HUES48 (cell line): ENCODE measurements around the gene MCOLN1.
A peak's percentile ranks its signal among the peaks of the same experiment; 100 is the strongest.

Experiments used
- H3K27ac ChIP-seq: one replicate; pipeline ENCODE4 v1.7.0; 2013; ENCODE audit warnings: low read depth, low read length, inconsistent platforms
- H3K27me3 ChIP-seq: 2 replicates; pipeline ENCODE4 v1.6.1; 2013; ENCODE audit warnings: mild to moderate bottlenecking, low read length; ENCODE audit not compliant: control insufficient read depth, insufficient read depth
- H3K36me3 ChIP-seq: 2 replicates; pipeline ENCODE4 v1.6.1; 2013; ENCODE audit warnings: low read length; ENCODE audit not compliant: control insufficient read depth, insufficient read depth
- H3K4me1 ChIP-seq: 2 replicates; pipeline ENCODE4 v1.6.1; 2013; ENCODE audit warnings: mild to moderate bottlenecking, low read length; ENCODE audit not compliant: control insufficient read depth, insufficient read depth
- H3K4me3 ChIP-seq: 2 replicates; pipeline ENCODE4 v1.5.1; 2013; ENCODE audit warnings: mild to moderate bottlenecking, low read depth, low read length
- H3K9ac ChIP-seq: 2 replicates; pipeline ENCODE4 v1.6.1; 2013; ENCODE audit warnings: mild to moderate bottlenecking, low read depth, low read length, moderate library complexity
- H3K9me3 ChIP-seq: 2 replicates; pipeline ENCODE4 v1.6.1; 2013; ENCODE audit warnings: low read length; ENCODE audit not compliant: control insufficient read depth, insufficient read depth

The MCOLN1 gene

GRCh38 chr19:7528192-7528519, 5.7 kb downstream of the MCOLN1 start:
- no peak overlapping the region for H3K4me3 ChIP-seq
- no peak overlapping the region for H3K27ac ChIP-seq
- no peaks in the 10 kb centered on the region; the same call in 1 of the 2 replicates for H3K27me3 ChIP-seq
- no peaks in the 10 kb centered on the region for H3K9me3 ChIP-seq
- H3K9ac ChIP-seq: no peak overlapping the region
- peaks cover 27% of the 10 kb centered on the region for H3K36me3 ChIP-seq
- peaks cover 2% of the 10 kb centered on the region; the same call in 1 of the 2 replicates for H3K4me1 ChIP-seq

DNA sequence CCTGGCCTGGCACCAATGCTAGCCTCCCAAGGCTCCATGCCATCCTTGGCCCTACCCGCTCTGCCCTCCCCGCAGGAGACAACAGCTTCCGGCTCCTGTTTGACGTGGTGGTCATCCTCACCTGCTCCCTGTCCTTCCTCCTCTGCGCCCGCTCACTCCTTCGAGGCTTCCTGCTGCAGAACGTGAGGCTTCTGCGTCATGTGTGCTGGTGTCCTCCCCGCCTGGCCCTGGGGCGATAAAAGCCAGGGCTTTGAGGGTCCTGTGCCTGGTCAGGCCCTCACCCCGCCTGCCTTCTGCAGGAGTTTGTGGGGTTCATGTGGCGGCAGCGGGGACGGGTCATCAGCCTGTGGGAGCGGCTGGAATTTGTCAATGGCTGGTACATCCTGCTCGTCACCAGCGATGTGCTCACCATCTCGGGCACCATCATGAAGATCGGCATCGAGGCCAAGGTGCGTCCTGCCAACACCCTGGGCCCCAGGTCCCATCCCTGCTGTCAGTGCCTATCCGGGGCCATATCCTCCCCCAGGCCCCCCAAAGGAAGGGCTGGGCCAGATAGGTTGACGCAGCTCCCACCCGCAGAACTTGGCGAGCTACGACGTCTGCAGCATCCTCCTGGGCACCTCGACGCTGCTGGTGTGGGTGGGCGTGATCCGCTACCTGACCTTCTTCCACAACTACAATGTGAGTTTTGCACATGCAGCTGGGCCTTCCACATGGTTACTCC, 6.3 kb downstream of the MCOLN1 start:
- Histone ChIP-seq H3K27ac (no peak overlapping the region), H3K9ac (no peak overlapping the region), H3K9me3 (no peaks in the 10 kb centered on the region), H3K4me1 (no peaks in the 10 kb centered on the region), H3K27me3 (no peaks in the 10 kb centered on the region), H3K36me3 (peaks cover 27% of the 10 kb centered on the region), H3K4me3 (no peak overlapping the region)

- no peaks in the 10 kb centered on the region for H3K27me3 ChIP-seq
- H3K9me3 ChIP-seq: no peaks in the 10 kb centered on the region
- no peak overlapping the region for H3K4me3 ChIP-seq
- H3K27ac ChIP-seq: no peak overlapping the region
- peaks cover 27% of the 10 kb centered on the region for H3K36me3 ChIP-seq
- H3K9ac ChIP-seq: no peak overlapping the region
- H3K4me1 ChIP-seq: no peaks in the 10 kb centered on the region
These were observed 6.8 kb downstream of the MCOLN1 start for GRCh38 chr19:7529246-7529600.

DNA sequence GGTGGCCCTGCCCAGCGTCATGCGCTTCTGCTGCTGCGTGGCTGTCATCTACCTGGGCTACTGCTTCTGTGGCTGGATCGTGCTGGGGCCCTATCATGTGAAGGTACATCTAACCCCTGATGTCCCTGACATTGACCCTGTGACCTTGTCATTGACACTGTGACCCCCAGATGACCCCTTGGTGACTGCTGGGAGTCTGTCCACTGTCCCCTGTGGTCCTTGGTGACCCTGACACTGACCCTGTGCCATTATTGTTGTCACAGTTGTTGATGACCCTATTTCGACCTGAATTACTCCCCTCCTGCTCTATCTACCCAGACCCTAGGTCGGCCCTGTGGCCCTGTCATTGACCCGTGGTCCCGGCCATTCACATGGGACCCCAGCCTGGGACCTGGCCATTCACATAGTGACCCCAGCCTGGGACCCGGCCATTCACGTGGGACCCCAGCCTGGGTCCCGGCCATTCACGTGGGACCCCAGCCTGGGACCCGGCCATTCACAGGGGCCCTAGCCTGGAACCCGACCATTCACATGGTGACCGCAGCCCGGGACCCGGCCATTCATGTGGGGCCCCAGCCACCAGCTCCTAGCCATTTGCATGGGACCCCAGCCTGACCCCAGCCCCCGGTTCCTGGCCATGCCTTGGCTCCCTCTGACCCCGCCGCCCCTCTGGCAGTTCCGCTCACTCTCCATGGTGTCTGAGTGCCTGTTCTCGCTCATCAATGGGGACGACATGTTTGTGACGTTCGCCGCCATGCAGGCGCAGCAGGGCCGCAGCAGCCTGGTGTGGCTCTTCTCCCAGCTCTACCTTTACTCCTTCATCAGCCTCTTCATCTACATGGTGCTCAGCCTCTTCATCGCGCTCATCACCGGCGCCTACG, 7.4 kb downstream of the MCOLN1 start:
- Histone ChIP-seq H3K4me1 (no peaks in the 10 kb centered on the region), H3K27me3 (no peaks in the 10 kb centered on the region), H3K9ac (no peak overlapping the region), H3K9me3 (no peaks in the 10 kb centered on the region), H3K36me3 (peaks cover 27% of the 10 kb centered on the region), H3K27ac (no peak overlapping the region), H3K4me3 (no peak overlapping the region)

DNA sequence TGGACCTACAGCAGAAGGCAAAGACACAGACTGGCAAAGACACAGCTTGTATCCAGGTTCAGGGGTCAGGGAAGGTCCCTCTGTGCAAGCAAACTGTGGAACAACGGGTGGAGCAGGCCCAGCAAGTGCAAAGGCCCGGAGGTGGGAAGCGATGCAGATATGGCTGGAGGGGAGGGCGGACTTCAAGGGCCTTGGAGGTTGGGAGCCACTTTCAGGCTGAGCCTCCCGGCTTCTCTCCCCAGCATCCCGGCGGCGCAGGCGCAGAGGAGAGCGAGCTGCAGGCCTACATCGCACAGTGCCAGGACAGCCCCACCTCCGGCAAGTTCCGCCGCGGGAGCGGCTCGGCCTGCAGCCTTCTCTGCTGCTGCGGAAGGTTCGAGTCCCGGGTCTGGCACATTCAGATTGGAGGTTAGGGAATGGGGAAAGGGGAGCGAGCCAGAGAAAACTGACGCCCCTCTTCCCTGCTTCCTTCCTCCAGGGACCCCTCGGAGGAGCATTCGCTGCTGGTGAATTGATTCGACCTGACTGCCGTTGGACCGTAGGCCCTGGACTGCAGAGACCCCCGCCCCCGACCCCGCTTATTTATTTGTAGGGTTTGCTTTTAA, 11.0 kb downstream of the MCOLN1 start:
- Histone ChIP-seq H3K9me3 (no peaks in the 10 kb centered on the region), H3K27ac (peak overlapping the region; percentile 85), H3K4me3 (peak overlapping the region; percentile 87), H3K9ac (peak overlapping the region; percentile 55), H3K36me3 (peaks cover 26% of the 10 kb centered on the region), H3K4me1 (no peaks in the 10 kb centered on the region), H3K27me3 (no peaks in the 10 kb centered on the region)

GRCh38 chr19:7533925-7534480, 11.6 kb downstream of the MCOLN1 start:
- H3K4me1 ChIP-seq: no peaks in the 10 kb centered on the region
- peak overlapping the region; percentile 85 for H3K27ac ChIP-seq
- H3K27me3 ChIP-seq: no peaks in the 10 kb centered on the region
- no peaks in the 10 kb centered on the region for H3K9me3 ChIP-seq
- H3K4me3 ChIP-seq: peak overlapping the region; percentile 87
- H3K9ac ChIP-seq: peak overlapping the region; percentile 55
- H3K36me3 ChIP-seq: peaks cover 26% of the 10 kb centered on the region

DNA sequence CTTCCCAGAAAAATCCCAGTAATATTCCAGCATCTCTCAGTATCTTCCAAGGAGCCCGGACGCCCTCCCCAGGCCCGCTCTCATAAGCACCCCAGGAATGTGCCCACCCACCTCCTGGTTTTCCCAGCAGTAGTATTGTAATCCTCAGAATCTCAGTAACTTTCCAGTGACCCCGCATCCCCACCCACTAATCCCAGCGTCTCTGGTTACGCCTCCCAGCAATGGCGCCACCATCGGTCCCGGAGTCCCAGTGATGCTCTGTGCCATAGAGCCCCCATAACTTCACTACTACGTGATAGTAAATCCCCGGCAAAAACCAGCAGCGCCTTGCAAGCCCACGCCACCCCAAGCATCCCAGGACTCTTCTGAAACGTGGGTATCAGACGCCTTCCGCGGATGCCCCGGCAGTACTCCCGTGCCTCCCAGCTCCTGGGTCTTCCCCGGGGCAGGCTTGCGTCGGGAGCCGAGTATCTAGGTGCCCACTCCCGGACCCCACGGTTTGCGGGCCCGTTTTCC, 12.2 kb downstream of the MCOLN1 start:
- Histone ChIP-seq H3K9ac (peak overlapping the region; percentile 30), H3K9me3 (no peaks in the 10 kb centered on the region), H3K36me3 (peaks cover 22% of the 10 kb centered on the region), H3K4me1 (no peaks in the 10 kb centered on the region), H3K27ac (peak overlapping the region; percentile 85), H3K4me3 (peak overlapping the region; percentile 87), H3K27me3 (no peaks in the 10 kb centered on the region)

GRCh38 chr19:7535047-7535997, 12.9 kb downstream of the MCOLN1 start, which contains the start of gene PNPLA6:
Gene PNPLA6 (plus strand): TSS chr19:7535717. CDS start chr19:7535789, 72 bp downstream.
- Histone ChIP-seq H3K9ac (peak within 1 kb of the TSS; percentile 56), H3K4me1 (no peaks in the 10 kb centered on the region), H3K4me3 (peak within 1 kb of the TSS; percentile 87), H3K36me3 (peaks cover 25% of the 10 kb centered on the region), H3K27me3 (no peaks in the 10 kb centered on the region), H3K9me3 (no peaks in the 10 kb centered on the region), H3K27ac (peak within 1 kb of the TSS; percentile 85)

GRCh38 chr19:7535998-7536695, 13.7 kb downstream of the MCOLN1 start:
- Histone ChIP-seq H3K27ac (peak overlapping the region; percentile 85), H3K4me3 (peak overlapping the region; percentile 87), H3K9ac (peak overlapping the region; percentile 38; the same call in 1 of the 2 replicates), H3K27me3 (no peaks in the 10 kb centered on the region), H3K36me3 (peaks cover 26% of the 10 kb centered on the region), H3K4me1 (no peaks in the 10 kb centered on the region), H3K9me3 (no peaks in the 10 kb centered on the region)
